HG03039 (cell line): ENCODE results near the gene IRAK2.

Experiments
- ATAC-seq: cut with Tn5 transposase; IDR thresholded peaks from one replicate; pipeline ENCODE4 v1.9.1; 2021; ENCODE audit warnings: mild to moderate bottlenecking, moderate library complexity; ENCODE audit not compliant: unreplicated experiment

IRAK2 gene

GRCh38 chr3:10279384-10280176 lies 114.9 kb downstream of the IRAK2 start:
- no peak for ATAC-seq

- no peak for ATAC-seq
These were observed 115.4 kb downstream of the IRAK2 start for GRCh38 chr3:10280177-10280529.

GRCh38 chr3:10280571-10280970 lies 115.9 kb downstream of the IRAK2 start:
- ATAC-seq: no peak

- no peak for ATAC-seq
These were observed 117.2 kb downstream of the IRAK2 start for GRCh38 chr3:10281951-10282350.

GRCh38 chr3:10283638-10284037 lies 118.9 kb downstream of the IRAK2 start:
- no peak for ATAC-seq

- ATAC-seq: no peak
These were observed 119.8 kb downstream of the IRAK2 start for GRCh38 chr3:10284496-10284895.

GRCh38 chr3:10285272-10286132 lies 120.8 kb downstream of the IRAK2 start:
- no peak for ATAC-seq

GRCh38 chr3:10286133-10286524 lies 121.4 kb downstream of the IRAK2 start:
- no peak for ATAC-seq

- ATAC-seq: no peak
These were observed 122.0 kb downstream of the IRAK2 start for GRCh38 chr3:10286596-10287295.

GRCh38 chr3:10287936-10288574 lies 123.3 kb downstream of the IRAK2 start:
- ATAC-seq: no peak

GRCh38 chr3:10288575-10288960 lies 123.8 kb downstream of the IRAK2 start:
- ATAC-seq: no peak

GRCh38 chr3:10289077-10289476 lies 124.4 kb downstream of the IRAK2 start:
- no peak for ATAC-seq

- no peak for ATAC-seq
These were observed 125.2 kb downstream of the IRAK2 start for GRCh38 chr3:10289787-10290355.

- no peak for ATAC-seq
These were observed 125.9 kb downstream of the IRAK2 start for GRCh38 chr3:10290481-10291176.

- ATAC-seq: no peak
These were observed 126.9 kb downstream of the IRAK2 start for GRCh38 chr3:10291641-10292040.

GRCh38 chr3:10292505-10293419 lies 128.0 kb downstream of the IRAK2 start, which contains the start of gene GHRL:
Gene GHRL, minus strand, starts transcription at chr3:10292947. Its CDS starts 2,767 bp downstream, at chr3:10290180.
- peak; percentile 81 for ATAC-seq
